GM23338 (cell line): Measurements from ENCODE around the gene ALOX5AP.

Source experiments
- CREB1 ChIP-seq: fragments of 250-450 bp; sonication (Bioruptor Pico); IDR thresholded peaks from 2 replicates; pipeline ENCODE4 v1.5.0; 2020; ENCODE audit warnings: low read depth, mild to moderate bottlenecking, moderate library complexity
- TF ChIP-seq, protein P1 (sequence below): IDR thresholded peaks from one replicate; pipeline ENCODE4 v1.6.1; 2018; ENCODE audit warnings: antibody characterized with exemption; ENCODE audit not compliant: unreplicated experiment
- TF ChIP-seq, protein P2 (sequence below), 2 experiments: fragments of 200-600 bp in 1 of 2; sonication (generic) in 1 of 2; conservative IDR thresholded peaks; 2 replicates each; pipeline versions ENCODE4 v1.5.1 to v1.6.1; 2016 to 2017; ENCODE audit warnings: antibody characterized with exemption in 2 of 2, low read depth in 2 of 2, mild to moderate bottlenecking in 2 of 2, moderate library complexity in 1 of 2
- TF ChIP-seq, protein P3 (sequence below): IDR thresholded peaks from 2 replicates; pipeline ENCODE4 v1.6.1; 2016; ENCODE audit warnings: antibody characterized with exemption

DNA sequence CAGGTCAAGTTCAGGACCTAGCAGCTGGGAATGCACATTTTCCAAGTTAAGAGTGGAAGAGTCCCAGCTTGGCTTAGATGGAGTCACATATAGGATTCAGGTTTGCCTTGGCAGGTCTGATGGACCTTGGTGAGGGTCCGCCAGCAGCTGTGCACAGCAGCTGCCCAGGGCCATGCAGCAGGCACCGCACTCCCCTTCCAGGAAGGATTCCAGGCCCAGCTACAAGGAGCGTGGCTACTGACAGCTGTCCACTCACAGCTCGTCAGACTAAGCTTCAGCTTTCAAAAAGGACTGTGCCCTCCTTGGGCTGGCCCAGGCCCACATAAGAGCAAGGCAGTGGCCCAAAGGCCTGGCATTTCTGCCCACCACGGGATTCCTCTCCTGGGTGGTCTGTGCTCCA lies 68.4 kb downstream of the ALOX5AP start:
- TF ChIP-seq, protein P1, sequence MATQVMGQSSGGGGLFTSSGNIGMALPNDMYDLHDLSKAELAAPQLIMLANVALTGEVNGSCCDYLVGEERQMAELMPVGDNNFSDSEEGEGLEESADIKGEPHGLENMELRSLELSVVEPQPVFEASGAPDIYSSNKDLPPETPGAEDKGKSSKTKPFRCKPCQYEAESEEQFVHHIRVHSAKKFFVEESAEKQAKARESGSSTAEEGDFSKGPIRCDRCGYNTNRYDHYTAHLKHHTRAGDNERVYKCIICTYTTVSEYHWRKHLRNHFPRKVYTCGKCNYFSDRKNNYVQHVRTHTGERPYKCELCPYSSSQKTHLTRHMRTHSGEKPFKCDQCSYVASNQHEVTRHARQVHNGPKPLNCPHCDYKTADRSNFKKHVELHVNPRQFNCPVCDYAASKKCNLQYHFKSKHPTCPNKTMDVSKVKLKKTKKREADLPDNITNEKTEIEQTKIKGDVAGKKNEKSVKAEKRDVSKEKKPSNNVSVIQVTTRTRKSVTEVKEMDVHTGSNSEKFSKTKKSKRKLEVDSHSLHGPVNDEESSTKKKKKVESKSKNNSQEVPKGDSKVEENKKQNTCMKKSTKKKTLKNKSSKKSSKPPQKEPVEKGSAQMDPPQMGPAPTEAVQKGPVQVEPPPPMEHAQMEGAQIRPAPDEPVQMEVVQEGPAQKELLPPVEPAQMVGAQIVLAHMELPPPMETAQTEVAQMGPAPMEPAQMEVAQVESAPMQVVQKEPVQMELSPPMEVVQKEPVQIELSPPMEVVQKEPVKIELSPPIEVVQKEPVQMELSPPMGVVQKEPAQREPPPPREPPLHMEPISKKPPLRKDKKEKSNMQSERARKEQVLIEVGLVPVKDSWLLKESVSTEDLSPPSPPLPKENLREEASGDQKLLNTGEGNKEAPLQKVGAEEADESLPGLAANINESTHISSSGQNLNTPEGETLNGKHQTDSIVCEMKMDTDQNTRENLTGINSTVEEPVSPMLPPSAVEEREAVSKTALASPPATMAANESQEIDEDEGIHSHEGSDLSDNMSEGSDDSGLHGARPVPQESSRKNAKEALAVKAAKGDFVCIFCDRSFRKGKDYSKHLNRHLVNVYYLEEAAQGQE, result no peak
- no peak for TF ChIP-seq CREB1
- TF ChIP-seq, protein P2, sequence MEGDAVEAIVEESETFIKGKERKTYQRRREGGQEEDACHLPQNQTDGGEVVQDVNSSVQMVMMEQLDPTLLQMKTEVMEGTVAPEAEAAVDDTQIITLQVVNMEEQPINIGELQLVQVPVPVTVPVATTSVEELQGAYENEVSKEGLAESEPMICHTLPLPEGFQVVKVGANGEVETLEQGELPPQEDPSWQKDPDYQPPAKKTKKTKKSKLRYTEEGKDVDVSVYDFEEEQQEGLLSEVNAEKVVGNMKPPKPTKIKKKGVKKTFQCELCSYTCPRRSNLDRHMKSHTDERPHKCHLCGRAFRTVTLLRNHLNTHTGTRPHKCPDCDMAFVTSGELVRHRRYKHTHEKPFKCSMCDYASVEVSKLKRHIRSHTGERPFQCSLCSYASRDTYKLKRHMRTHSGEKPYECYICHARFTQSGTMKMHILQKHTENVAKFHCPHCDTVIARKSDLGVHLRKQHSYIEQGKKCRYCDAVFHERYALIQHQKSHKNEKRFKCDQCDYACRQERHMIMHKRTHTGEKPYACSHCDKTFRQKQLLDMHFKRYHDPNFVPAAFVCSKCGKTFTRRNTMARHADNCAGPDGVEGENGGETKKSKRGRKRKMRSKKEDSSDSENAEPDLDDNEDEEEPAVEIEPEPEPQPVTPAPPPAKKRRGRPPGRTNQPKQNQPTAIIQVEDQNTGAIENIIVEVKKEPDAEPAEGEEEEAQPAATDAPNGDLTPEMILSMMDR (conservative IDR thresholded peaks at IDR 0.05; ENCODE audit: low read depth in 2 of 2), result no peak
- TF ChIP-seq, protein P3, sequence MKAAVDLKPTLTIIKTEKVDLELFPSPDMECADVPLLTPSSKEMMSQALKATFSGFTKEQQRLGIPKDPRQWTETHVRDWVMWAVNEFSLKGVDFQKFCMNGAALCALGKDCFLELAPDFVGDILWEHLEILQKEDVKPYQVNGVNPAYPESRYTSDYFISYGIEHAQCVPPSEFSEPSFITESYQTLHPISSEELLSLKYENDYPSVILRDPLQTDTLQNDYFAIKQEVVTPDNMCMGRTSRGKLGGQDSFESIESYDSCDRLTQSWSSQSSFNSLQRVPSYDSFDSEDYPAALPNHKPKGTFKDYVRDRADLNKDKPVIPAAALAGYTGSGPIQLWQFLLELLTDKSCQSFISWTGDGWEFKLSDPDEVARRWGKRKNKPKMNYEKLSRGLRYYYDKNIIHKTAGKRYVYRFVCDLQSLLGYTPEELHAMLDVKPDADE, result no peak
